Activated effector memory CD4-positive, alpha-beta T cell treated with Interleukin-2 at 50 U/mL for 16 hours (primary cell): ENCODE data around the gene MITF.
"Not testable (repeated sequence)": the region's sequence is repeated elsewhere in the genome, so short reads cannot be mapped to it uniquely, and the experiment has no call there.

Source experiments
- DNase-seq: peaks from one replicate; pipeline ENCODE4 v3.0.0-alpha.2; 2020

The MITF gene

GRCh38 chr3:69791106-69791505 is 51.8 kb downstream of the MITF start:
- DNase-seq = no peak

GRCh38 chr3:69791919-69792399 is 52.7 kb downstream of the MITF start:
- no peak for DNase-seq

GRCh38 chr3:69796126-69796525 is 56.9 kb downstream of the MITF start:
- DNase-seq = not testable (repeated sequence)

- DNase-seq = no peak
Measured at GRCh38 chr3:69803681-69804270, 64.5 kb downstream of the MITF start.

GRCh38 chr3:69805491-69805890 is 66.2 kb downstream of the MITF start:
- no peak for DNase-seq

- DNase-seq = no peak
Measured at GRCh38 chr3:69806735-69807438, 67.6 kb downstream of the MITF start.

- DNase-seq = no peak
Measured at GRCh38 chr3:69807674-69808073, 68.4 kb downstream of the MITF start.

GRCh38 chr3:69809076-69809835 is 70.0 kb downstream of the MITF start:
- no peak for DNase-seq

- no peak for DNase-seq
Measured at GRCh38 chr3:69811452-69812401, 72.5 kb downstream of the MITF start.

GRCh38 chr3:69815970-69816369 is 76.7 kb downstream of the MITF start:
- no peak for DNase-seq

GRCh38 chr3:69817988-69818387 is 78.7 kb downstream of the MITF start:
- DNase-seq = no peak

- DNase-seq = no peak
Measured at GRCh38 chr3:69819282-69819681, 80.0 kb downstream of the MITF start.

GRCh38 chr3:69821133-69821532 is 81.9 kb downstream of the MITF start:
- no peak for DNase-seq

- DNase-seq = no peak
Measured at GRCh38 chr3:69823743-69824142, 84.5 kb downstream of the MITF start.

- no peak for DNase-seq
Measured at GRCh38 chr3:69825446-69825845, 86.2 kb downstream of the MITF start.

- DNase-seq = no peak
Measured at GRCh38 chr3:69827127-69827526, 87.9 kb downstream of the MITF start.

- no peak for DNase-seq
Measured at GRCh38 chr3:69828817-69829216, 89.6 kb downstream of the MITF start.

GRCh38 chr3:69830147-69830546 is 90.9 kb downstream of the MITF start:
- no peak for DNase-seq

- DNase-seq = no peak
Measured at GRCh38 chr3:69831737-69832136, 92.5 kb downstream of the MITF start.

GRCh38 chr3:69833591-69833990 is 94.3 kb downstream of the MITF start:
- DNase-seq = no peak

- DNase-seq = no peak
Measured at GRCh38 chr3:69838217-69838616, 99.0 kb downstream of the MITF start.

- no peak for DNase-seq
Measured at GRCh38 chr3:69838696-69839515, 99.6 kb downstream of the MITF start.
